Activated B cell treated with CpG ODN at 0.5 μM for 24 hours (primary cell): ENCODE results near the gene NDFIP1. TPM values are rescaled to one million over a fixed set of nuclear protein-coding genes. Genes with fewer than 3 reads are reported as not detected.

Experiments used
- ATAC-seq: fragments of 200-7000 bp; cut with Tn5 transposase; one replicate; pipeline ENCODE4 v1.10.0; 2021; ENCODE audit warnings: low read depth, mild to moderate bottlenecking, moderate library complexity
- CTCF ChIA-PET: fragments of 350-600 bp; sonication (Branson Sonifier 250); formaldehyde crosslinking; loops from one replicate; lab custom pipeline; 2021; ENCODE audit warnings: antibody characterized with exemption; lab: Charles Lee
- POLR2A ChIA-PET: fragments of 350-600 bp; sonication (Branson Sonifier 250); formaldehyde crosslinking; loops from one replicate; lab custom pipeline; 2021; ENCODE audit warnings: antibody characterized with exemption; lab: Charles Lee
- DNase-seq: peaks from one replicate; pipeline ENCODE4 v3.0.0; 2022
- H3K27ac Mint-ChIP-seq: one replicate; pipeline ENCODE4 v1.8.0; 2020; ENCODE audit warnings: mixed read lengths
- H3K27me3 Mint-ChIP-seq: one replicate; pipeline ENCODE4 v1.8.0; 2021; ENCODE audit warnings: mixed read lengths
- H3K36me3 Mint-ChIP-seq: one replicate; pipeline ENCODE4 v1.8.0; 2021; ENCODE audit warnings: low read depth, mixed read lengths
- H3K4me1 Mint-ChIP-seq: one replicate; pipeline ENCODE4 v1.8.0; 2021; ENCODE audit warnings: mixed read lengths
- H3K4me3 Mint-ChIP-seq: one replicate; pipeline ENCODE4 v1.8.0; 2020; ENCODE audit warnings: mild to moderate bottlenecking, mixed read lengths
- H3K9me3 Mint-ChIP-seq: one replicate; pipeline ENCODE4 v1.8.0; 2020; ENCODE audit warnings: mixed read lengths
- CTCF ChIP-seq: fragments of 200-600 bp; IDR thresholded peaks from one replicate; pipeline ENCODE4 v1.8.0; 2022; ENCODE audit warnings: antibody characterized with exemption, mild to moderate bottlenecking
- intact Hi-C: fragments of 100-400 bp; cut with micrococcal nuclease; formaldehyde crosslinking; loops from one replicate; pipeline ENCODE4 v1.15.1; 2024
- total RNA-seq: library from RNA; stranded (reverse); gene quantifications from 2 replicates; pipeline ENCODE4 v1.2.3, GENCODE V29; 2022

NDFIP1 gene
- total RNA-seq, 1 donor from 2014 or later: 24.2 TPM

- ChIA-PET CTCF (no interaction called here), POLR2A (no interaction called here)
- no peak for TF ChIP-seq CTCF
- H3K27ac Mint-ChIP-seq: no peak overlapping the region
- H3K9me3 Mint-ChIP-seq: peaks cover under 1% of the 10 kb centered on the region
- H3K27me3 Mint-ChIP-seq: no peaks in the 10 kb centered on the region
- peaks cover 36% of the 10 kb centered on the region for H3K36me3 Mint-ChIP-seq
- no peak overlapping the region for H3K4me3 Mint-ChIP-seq
- ATAC-seq (no peak), DNase-seq (no peak)
- intact Hi-C loops: no loop called here
- H3K4me1 Mint-ChIP-seq: peaks cover 24% of the 10 kb centered on the region
Measured at GRCh38 chr5:142117579-142118151, 9.1 kb downstream of the NDFIP1 start.

GRCh38 chr5:142118155-142118686 lies 9.6 kb downstream of the NDFIP1 start:
- H3K27ac Mint-ChIP-seq: no peak overlapping the region
- no peak overlapping the region for H3K4me3 Mint-ChIP-seq
- DNase-seq: no peak
- H3K27me3 Mint-ChIP-seq: no peaks in the 10 kb centered on the region
- TF ChIP-seq CTCF: no peak
- peaks cover 2% of the 10 kb centered on the region for H3K9me3 Mint-ChIP-seq
- peaks cover 20% of the 10 kb centered on the region for H3K4me1 Mint-ChIP-seq
- ChIA-PET CTCF (interaction anchor here (1.0 kb wide), 1 partner anchor 103 kb away, joined by 3 read pairs; no protein-coding TSS in a partner anchor), POLR2A (no interaction called here)
- ATAC-seq: no peak
- peaks cover 34% of the 10 kb centered on the region for H3K36me3 Mint-ChIP-seq
- intact Hi-C loops: no loop called here

GRCh38 chr5:142119051-142119625 lies 10.6 kb downstream of the NDFIP1 start:
- H3K27ac Mint-ChIP-seq: no peak overlapping the region
- ATAC-seq (no peak), DNase-seq (no peak)
- H3K27me3 Mint-ChIP-seq: no peaks in the 10 kb centered on the region
- H3K9me3 Mint-ChIP-seq: peaks cover 2% of the 10 kb centered on the region
- peaks cover 36% of the 10 kb centered on the region for H3K36me3 Mint-ChIP-seq
- TF ChIP-seq CTCF: no peak
- H3K4me3 Mint-ChIP-seq: no peak overlapping the region
- CTCF ChIA-PET: interaction anchor here (1.0 kb wide), 1 partner anchor 104 kb away, joined by 3 read pairs; no protein-coding TSS in a partner anchor
- intact Hi-C loops: no loop called here
- POLR2A ChIA-PET: no interaction called here
- H3K4me1 Mint-ChIP-seq: peaks cover 19% of the 10 kb centered on the region

- Mint-ChIP-seq H3K36me3 (peaks cover 40% of the 10 kb centered on the region), H3K4me1 (peaks cover 18% of the 10 kb centered on the region), H3K27ac (no peak overlapping the region), H3K9me3 (peaks cover 2% of the 10 kb centered on the region), H3K4me3 (no peak overlapping the region), H3K27me3 (no peaks in the 10 kb centered on the region)
- no peak for TF ChIP-seq CTCF
- POLR2A ChIA-PET: no interaction called here
- DNase-seq (no peak), ATAC-seq (no peak)
- intact Hi-C loops: no loop called here
- CTCF ChIA-PET: no interaction called here
Measured at GRCh38 chr5:142120247-142120935, 11.8 kb downstream of the NDFIP1 start.

GRCh38 chr5:142122121-142122520 lies 13.5 kb downstream of the NDFIP1 start:
- DNase-seq (no peak), ATAC-seq (no peak)
- Mint-ChIP-seq H3K36me3 (peaks cover 38% of the 10 kb centered on the region), H3K27me3 (no peaks in the 10 kb centered on the region), H3K9me3 (peaks cover 2% of the 10 kb centered on the region), H3K4me3 (no peak overlapping the region), H3K4me1 (peaks cover 13% of the 10 kb centered on the region), H3K27ac (no peak overlapping the region)
- ChIA-PET POLR2A (no interaction called here), CTCF (no interaction called here)
- no peak for TF ChIP-seq CTCF
- intact Hi-C loops: no loop called here
